GM10266 (cell line): ENCODE measurements around the gene DERA.
A peak's percentile ranks its signal among the peaks of the same experiment; 100 is the strongest.

ENCODE experiments used
- DNase-seq: peaks from one replicate; pipeline ENCODE4 v3.0.0; 2012; ENCODE audit errors: extremely low spot score
- TF ChIP-seq, protein P1 (sequence below): IDR thresholded peaks from 2 replicates; pipeline ENCODE4 v1.5.1; 2012; ENCODE audit warnings: mild to moderate bottlenecking, low read depth; ENCODE audit not compliant: control insufficient read depth, insufficient read depth; ENCODE audit errors: missing control alignments

The DERA gene

DNA sequence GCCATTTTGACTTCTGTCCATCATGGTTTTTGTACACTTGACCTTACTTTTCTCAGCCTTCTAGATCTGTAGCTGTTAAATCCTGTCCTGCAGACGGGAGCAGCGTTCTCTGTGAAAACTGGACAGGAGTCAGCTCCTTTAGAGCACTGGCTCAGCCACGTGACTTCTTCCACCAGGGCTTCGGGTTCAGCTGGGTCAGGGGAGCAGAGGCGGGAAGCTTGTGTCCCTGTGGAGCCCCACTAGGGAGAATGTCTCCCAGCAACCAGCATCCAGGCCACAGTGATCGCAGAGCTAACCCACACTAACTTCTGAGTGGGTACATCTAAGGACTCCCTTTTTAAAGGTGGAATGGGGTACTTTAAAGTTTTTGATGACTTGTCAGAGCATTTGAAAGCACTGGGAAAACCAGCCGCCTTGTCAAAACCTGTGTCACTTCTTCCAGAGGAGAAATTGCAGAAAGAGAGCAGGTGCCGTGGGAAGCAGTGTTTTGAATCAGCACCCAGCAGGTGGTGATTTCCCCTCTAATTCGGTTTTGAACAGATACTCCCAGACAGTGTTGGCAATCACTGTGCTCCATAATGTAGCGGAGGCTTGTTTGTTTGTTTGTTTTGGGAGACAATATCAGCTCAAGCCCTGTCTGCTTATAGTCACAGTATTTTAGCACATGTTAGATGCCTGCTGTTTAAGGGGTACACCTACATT, 17.9 kb downstream of the DERA start:
- DNase-seq: peak; percentile 30
- TF ChIP-seq, protein P1, sequence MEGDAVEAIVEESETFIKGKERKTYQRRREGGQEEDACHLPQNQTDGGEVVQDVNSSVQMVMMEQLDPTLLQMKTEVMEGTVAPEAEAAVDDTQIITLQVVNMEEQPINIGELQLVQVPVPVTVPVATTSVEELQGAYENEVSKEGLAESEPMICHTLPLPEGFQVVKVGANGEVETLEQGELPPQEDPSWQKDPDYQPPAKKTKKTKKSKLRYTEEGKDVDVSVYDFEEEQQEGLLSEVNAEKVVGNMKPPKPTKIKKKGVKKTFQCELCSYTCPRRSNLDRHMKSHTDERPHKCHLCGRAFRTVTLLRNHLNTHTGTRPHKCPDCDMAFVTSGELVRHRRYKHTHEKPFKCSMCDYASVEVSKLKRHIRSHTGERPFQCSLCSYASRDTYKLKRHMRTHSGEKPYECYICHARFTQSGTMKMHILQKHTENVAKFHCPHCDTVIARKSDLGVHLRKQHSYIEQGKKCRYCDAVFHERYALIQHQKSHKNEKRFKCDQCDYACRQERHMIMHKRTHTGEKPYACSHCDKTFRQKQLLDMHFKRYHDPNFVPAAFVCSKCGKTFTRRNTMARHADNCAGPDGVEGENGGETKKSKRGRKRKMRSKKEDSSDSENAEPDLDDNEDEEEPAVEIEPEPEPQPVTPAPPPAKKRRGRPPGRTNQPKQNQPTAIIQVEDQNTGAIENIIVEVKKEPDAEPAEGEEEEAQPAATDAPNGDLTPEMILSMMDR: no peak

DNA sequence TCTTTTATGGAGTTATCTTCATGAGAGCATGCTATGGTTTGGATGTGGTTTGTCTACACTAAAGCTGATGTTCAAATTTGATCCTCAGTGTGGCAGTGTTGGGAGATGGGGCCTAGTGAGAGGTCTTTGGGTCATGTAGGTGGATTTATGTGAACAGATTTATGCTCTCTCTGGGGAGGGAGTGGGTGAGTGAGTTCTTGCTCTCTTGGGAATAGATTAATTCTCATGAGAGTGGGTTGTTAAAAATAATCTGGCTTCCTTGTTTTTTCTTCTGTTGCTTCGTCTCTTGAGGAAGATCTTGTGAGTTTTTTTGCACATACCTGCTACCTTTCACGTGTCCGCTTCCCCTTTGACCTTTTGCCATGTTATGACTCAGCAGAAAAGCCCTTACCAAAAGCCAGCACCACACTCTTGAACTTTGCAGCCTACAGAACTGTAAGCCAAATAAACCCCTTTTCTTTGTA, 20.5 kb downstream of the DERA start:
- TF ChIP-seq, protein P1: peak; percentile 13
- DNase-seq: no peak

DNA sequence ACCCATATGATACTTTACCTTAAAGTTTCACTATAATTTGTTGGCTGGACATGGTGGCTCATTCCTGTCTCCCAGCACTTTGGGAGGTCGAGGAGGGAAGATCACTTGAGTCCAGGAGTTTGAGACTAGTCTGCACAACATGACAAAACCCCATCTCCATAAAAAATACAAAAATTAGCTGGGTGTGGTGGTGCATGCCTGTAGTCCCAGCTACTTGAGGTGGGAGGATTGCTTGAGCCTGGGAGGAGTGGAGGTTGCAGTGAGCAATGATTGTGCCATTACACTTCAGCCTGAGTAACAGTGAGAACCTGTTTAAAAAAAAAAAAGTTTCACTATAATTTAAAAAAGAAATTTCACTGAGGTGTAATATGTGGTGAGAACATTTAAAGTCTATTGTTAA, 21.2 kb downstream of the DERA start:
- TF ChIP-seq, protein P1: no peak
- no peak for DNase-seq

DNA sequence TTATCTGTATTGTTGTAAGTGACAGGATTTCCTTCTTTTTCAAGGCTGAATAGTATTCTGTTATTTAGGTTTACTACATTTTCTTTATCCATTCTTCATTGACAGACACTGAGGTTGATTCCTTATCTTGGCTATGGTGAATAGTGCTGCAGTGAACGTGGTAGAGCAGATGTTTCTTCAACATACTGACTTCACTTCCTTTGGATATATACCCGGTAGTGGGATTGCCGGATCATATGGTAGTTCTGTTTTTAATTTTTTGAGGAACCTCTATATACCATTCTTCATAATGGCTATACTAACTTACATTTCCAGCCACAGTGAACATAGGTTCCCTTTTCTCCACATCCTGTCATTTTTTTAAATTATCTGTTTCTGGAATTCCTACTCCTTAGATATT, 21.8 kb downstream of the DERA start:
- no peak for DNase-seq
- TF ChIP-seq, protein P1: no peak

DNA sequence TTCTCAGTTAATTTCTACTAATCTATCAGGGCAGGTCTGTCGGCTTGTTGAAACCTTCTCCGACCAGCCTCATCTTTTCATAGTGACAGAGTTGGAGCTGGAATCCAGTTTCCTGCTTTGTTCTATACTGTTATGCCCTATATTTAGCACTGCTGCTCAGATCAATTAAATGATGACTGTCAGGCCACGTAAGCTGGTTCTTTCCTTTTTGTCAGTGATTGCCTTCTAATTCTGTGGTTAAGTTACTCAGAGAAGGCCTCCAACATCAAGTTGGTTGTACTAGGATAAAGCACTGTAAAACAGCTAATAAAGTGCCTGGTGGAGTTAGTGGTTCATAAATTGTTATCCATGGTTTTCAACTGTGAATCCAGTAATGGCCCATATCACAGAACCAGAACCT, 22.6 kb downstream of the DERA start:
- no peak for DNase-seq
- TF ChIP-seq, protein P1: no peak

DNA sequence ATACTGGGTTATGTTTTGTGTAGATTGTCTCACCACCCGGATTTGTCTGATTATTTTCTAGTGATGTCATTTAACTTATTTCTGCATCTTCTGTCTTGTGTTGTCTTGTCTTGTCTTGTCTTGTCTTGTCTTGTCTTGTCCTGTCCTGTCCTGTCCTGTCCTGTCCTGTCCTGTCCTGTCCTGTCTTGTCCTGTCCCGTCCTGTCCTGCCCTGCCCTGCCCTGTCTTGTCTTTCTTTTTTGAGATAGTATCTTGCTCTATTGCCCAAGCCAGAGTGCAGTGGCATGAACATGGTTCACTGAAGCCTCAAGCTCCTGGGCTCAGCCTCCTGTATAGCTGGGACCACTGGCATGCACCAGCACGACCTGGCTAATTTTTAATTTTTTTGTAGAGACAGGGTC, 25.6 kb downstream of the DERA start:
- DNase-seq: no peak
- TF ChIP-seq, protein P1: no peak

DNA sequence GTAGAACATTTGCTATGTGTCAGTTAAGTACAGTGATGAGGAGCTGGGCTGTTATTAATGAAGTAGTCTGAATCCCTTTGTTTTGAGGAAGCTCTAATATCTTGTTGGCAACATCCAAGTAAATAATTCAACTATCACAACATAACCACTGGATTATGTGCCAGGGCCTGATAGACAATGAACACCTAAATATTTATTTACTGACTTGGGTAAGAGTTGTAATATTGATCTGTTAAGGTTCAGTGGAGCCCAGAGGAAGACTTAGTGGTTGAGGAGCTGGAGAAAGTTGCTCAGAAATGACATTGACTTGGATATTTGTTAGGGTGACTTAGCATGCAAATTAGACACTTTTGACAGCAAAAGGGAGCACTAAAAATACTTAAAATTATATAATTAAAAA, 26.8 kb downstream of the DERA start:
- TF ChIP-seq, protein P1: no peak
- no peak for DNase-seq
